GM21526 (cell line): ENCODE data around the gene FDX1.
A peak's percentile ranks its signal among the peaks of the same experiment; 100 is the strongest.
"Not testable (repeated sequence)": the region's sequence is repeated elsewhere in the genome, so short reads cannot be mapped to it uniquely, and the experiment has no call there.

ENCODE experiments used
- ATAC-seq: cut with Tn5 transposase; IDR thresholded peaks from one replicate; pipeline ENCODE4 v1.9.1; 2021; ENCODE audit warnings: moderate library complexity; ENCODE audit not compliant: unreplicated experiment, low FRiP score

FDX1 gene, protein sequence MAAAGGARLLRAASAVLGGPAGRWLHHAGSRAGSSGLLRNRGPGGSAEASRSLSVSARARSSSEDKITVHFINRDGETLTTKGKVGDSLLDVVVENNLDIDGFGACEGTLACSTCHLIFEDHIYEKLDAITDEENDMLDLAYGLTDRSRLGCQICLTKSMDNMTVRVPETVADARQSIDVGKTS

DNA sequence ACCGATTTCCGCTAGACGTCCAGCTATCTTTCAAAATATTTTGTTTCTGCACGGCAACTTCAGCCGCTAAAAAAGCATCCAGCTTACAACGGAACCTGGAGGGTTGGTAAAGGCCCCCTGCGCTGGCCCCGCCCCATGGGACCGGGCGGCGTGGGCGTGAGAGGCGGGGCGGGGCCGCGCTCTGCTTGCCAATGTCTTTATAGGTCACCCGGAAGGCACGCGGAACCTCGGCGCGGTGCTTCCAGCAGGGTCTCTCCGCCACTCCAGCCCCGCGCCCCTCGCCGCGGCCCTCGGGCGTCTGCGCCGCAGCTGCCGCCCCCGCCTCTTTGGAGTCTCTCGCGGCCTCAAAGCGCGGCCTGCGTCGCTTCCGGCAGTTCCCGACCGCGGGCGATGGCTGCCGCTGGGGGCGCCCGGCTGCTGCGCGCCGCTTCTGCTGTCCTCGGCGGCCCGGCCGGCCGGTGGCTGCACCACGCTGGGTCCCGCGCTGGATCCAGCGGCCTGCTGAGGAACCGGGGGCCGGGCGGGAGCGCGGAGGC lies at the start of gene FDX1:
FDX1 (plus strand) TSS at position 218 of the 536 bp plus-strand sequence; CDS start at position 391, 173 bp downstream.
- ATAC-seq: peak; percentile 85

DNA sequence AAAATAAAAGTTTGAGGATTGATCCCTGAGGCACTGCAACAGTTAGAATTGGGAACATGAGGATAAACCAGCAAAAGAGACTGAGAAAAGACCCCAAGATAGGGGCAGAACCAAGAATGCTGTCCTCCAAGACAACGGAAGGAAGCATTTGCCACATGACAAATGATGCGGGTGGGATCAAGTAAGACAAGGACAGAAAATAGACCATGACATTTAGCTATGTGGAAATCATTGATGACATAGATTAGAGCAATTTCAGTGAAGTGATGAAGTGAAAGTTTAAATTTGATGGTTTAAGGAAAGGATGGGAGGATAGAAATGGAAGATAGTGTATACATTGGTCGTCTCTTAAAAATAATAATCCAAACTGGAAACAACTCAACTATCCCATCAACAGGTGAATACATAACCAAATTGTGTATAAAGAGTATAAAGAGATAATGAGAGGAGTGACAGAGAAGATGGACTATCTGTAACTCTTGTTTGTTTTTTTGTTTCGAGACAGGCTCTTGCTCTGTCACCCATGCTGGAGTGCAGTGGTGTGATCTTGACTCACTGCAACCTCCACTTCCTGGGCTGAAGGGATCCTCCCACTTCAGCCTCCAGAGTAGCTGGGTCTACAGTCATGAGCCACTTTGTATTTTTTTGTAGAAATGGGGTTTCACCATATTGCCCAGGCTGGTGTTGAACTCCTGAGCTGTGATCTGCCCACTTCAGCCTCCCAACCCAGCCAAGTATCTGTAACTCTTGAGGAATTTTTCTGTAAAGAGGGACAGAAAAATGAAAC lies 48.7 kb upstream of the FDX1 start:
- ATAC-seq: no peak

DNA sequence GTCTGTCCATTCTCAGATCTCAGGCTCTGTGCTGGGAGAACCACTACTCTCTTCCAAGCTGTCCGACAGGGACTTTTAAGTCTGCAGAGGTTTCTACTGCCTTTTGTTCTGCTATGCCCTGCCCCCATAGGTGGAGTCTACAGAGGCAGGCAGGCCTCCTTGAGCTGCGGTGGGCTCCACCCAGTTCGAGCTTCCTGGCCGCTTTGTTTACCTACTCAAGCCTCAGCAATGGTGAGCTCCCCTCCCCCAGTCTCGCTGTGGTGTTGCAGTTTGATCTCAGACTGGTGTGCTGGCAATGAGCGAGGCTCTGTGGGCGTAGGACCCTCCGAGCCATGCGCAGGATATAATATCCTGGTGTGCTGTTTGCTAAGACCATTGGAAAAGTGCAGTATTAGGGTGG lies 41.5 kb upstream of the FDX1 start:
- not testable (repeated sequence) for ATAC-seq

DNA sequence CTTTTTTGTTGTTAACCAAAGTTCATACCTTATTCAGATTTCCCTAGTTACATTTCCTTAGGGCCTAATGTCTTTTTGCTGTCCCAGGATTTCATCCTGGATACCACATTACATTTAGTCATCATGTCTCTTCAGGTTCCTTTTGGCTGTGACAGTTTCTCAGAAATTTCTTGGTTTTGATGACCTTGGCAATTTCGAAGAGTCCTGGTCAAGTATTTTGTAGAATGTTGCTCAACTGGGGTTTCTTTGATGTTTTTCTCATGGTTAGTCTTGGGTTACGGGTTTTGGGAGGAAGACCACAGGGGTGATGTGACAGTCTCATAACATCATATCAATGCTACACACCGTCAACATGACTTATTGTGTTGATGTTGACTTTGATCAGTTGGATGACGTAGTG lies 39.8 kb upstream of the FDX1 start:
- ATAC-seq: no peak

DNA sequence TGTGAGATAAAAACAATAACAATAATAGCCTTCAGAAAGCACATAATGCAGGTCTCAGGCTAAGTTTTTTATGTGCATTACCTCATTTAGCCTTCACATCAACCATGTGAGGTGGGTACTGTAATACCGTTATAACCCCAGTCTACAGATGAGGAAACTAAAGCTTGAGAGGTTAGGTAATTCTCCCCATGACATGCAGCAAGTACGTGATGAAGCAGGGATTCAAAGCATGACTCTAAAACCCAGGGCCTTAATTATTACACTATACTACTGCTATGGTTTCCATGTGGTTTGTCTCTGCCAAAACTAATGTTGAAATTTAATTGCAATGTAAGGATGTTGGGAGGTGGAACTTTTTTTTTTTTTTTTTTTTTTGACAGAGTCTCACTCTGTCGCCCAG lies 37.7 kb upstream of the FDX1 start:
- no peak for ATAC-seq

DNA sequence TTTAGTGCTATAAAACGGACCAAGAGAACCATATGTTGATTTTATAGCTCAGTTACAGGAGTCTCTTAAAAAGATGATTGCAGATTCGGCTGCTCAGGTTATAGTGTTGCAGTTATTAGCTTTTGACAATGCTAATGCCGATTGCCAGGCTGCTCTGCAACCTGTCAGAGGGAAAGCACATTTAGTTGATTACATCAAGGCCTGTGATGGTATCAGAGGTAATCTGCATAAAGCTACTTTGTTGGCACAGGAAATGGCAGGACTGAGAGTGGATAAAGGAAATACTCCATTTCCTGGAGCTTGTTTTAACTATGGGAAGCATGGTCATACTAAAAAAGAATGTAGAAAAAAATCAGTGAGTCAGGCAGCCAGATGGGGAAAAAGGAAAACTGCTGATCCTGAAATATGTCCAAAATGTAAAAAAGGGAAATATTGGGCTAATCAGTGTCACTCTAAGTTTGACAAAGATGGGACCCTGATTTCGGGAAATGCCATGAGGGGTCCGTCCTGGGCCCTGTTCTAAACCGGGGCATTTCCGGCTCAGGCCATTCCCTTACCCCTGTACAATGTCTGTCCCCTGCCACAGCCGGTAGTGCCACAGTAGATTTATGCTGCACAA lies 32.0 kb upstream of the FDX1 start:
- ATAC-seq: not testable (repeated sequence)

DNA sequence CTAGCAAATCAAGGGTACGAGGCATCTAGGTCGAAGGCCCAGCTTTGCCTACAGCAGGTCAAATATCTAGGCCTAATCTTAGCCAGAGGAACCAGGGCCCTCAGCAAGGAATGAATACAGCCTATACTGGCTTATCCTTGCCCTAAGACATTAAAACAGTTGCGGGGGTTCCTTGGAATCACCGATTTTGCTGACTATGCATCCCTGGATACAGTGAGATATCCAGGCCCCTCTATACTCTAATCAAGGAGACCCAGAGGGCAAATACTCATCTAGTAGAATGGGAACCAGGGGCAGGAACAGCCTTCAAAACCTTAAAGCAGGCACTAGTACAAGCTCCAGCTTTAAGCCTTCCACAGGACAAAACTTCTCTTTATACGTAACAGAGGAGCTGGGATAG lies 26.2 kb upstream of the FDX1 start:
- ATAC-seq: not testable (repeated sequence)

DNA sequence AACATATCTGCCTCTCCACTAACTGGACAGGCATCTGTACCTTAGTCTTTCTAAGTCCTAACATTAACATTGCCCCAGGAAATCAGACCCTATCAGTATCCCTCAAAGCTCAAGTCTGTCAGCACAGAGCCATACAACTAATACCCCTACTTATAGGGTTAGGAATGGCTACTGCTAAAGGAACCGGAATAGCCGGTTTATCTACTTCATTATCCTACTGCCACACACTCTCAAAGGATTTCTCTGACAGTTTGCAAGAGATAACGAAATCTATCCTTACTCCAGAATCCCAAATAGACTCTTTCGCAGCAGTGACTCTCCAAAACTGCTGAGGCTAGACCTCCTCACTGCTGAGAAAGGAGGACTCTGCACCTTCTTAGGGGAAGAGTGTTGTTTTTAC lies 24.1 kb upstream of the FDX1 start:
- ATAC-seq: not testable (repeated sequence)

DNA sequence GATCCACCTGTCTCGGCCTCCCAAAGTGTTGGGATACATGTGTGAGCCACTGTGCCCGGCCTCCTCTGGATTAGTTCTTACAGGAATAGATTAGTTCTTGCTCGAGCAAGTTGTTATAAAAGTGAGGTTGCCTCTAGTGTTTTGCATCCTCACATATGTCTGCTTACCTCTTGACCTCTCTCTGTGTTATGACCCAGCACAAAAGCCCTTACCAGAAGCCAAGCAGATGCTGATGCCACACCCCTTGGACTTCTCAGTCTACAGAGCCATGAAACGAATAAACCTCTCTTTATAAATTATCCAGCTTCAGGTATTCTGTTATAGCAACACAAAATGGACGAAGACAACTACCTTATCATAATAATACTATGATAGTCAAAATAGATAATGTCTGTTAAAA lies 22.4 kb upstream of the FDX1 start:
- no peak for ATAC-seq

DNA sequence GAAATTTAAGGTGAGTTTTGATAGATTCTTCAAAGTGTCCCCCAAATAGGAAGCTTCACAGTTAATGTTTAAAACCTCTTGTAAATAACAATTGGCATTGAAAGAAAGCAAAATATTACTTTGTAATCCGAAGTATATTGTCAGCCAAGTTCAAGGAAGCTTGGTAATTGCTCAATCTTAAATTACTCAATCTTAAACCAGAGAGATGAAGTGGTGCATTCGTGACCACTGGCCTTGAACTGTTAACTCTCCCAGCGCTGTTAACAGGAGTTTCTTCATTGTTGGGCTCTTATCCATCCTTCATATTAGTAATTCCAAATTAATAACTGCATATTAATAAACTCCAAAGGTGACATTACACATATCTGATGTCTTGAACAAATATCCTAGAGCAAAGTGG lies 20.6 kb upstream of the FDX1 start:
- no peak for ATAC-seq

DNA sequence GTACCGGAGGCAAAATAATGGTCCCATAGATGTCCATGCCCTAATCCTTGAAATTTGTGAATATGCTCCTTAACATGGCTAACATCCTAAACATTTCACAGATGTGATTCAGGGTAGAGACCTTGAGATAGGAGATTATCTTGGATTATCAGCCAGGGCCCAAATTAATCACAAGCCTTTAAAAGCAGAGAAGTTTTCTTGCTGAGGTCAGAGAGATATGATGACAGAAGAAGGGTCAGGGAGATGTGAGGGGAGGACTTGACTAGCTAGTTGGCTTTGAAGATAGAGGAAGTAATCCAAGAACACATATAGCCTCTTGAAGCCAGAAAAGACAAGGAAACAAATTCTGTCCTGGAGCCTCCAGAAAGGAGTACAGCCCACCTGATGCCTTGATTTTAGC lies 19.1 kb upstream of the FDX1 start:
- ATAC-seq: no peak

DNA sequence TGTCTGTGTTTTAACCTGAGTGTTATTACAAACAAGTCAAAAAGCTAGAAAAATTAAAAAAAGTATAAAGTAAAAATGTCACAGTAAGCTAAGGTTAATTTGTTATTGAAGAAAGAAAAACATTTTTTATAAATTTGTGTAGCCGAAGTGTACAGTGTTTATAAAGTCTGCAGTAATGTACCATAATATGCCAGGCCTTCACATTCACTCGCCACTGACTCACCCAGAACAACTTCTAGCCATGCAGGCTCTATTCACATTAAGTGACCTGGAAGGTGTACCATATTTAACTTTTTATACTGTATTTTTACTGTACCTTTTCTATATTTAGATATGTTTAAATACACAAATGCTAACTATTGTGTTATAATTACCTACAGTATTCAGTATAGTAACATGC lies 14.7 kb upstream of the FDX1 start:
- no peak for ATAC-seq

DNA sequence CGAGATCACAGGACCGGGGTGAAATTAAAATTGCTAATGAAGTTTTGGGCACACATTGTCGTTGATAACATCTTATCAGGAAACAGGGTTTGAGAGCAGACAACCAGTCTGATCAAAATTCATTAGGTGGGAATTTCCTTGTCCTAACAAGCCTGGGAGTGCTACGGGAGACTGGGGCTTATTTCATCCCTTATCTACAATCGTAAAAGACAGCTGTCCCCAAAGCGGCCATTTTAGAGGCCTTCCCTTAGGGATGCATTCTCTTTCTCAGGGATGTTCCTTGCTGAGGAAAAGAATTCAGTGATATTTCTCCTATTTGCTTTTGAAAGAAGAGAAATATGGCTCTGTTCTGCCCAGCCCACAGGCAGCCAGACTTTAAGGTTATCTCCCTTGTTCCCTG lies 8.1 kb upstream of the FDX1 start:
- ATAC-seq: not testable (repeated sequence)

DNA sequence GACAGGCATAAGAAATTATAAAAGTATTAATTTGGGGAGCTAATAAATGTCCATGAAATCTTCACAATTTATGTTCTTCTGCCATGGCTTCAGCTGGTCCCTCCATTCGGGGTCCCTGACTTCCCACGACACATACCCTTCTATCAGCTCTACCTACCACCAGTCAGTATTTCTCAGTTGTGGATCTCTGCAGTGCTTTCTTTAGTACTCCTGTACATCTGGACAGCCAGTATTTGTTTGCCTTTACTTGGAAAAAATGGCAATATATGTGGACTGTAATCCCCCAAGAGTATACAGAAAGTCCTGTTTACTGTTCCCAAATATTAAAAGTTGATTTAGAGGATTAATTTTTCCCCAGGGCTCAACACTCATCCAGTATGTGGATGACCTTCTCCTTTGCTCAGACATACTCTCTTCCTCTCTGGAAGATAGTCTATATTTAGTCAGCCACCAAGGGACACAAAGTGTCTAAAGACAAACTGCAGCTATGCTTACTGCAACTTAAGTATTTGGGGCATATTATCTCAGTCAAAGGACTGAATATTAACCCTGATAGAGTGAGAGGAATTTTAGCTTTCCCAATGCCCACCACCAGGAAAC lies 7.3 kb upstream of the FDX1 start:
- no peak for ATAC-seq

DNA sequence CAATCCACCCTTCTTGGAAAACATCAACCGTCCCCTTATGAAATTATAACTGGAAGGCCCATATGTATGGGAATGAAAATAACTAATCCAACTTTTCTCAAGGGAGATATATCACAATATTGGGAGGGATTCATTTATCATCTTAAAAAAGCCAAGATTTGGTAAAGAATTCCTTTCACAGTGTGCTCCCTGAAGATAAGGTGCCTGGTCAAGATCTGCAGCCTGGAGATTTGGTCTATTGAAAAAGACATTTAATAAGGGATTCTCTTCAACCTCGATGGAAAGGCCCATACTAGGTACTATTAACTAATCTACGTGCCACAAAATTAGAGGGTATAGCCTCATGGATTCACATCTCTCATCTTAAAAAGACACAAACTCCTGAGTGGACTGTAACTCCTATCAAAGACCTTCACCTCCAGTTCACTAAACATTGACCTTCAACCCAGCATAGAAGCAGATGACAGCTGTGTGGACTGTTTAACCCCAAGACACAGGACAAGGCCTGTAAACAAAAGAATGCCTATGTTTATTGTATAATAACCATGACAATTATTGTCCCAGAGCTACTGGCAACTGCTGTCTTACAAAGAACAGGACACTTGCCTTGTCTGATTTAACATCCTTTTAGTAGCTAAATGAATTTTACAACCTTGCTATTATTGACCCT lies 4.8 kb upstream of the FDX1 start:
- ATAC-seq: no peak

DNA sequence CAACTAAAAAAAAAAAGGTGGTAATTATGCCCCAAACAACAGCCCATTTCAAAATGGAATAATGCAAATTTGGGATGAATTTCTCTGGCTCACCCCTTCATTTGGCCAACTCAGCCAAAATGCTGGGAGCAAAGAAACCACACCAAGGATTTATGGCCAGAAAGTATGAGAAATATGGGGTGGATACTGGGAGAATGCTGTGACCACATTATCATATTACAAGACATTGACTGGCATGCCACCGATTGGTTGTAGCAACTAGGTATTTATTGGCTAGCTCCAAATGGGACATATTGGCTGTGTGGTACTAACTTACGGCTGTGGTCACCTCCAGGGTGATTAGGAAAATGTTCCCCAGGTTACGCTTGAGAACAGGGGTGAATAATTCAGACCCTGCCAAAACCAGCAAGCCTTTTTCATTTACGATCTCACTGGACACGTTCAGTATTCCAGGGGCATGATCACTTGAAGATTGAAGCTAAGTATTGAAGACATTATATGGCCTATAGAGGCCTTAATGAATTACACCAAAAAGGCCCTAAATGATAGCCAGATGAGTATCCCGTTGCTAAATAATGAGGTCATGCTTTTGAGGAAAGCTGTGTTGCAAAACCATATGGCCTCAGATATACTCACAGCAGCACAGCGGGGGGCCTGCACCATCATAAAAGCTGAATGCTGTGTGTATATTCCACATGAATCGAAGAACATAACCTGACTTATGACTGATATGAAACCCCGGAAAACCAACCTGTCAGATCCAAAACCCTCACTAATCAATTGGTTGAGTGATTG lies 3.8 kb upstream of the FDX1 start:
- no peak for ATAC-seq

DNA sequence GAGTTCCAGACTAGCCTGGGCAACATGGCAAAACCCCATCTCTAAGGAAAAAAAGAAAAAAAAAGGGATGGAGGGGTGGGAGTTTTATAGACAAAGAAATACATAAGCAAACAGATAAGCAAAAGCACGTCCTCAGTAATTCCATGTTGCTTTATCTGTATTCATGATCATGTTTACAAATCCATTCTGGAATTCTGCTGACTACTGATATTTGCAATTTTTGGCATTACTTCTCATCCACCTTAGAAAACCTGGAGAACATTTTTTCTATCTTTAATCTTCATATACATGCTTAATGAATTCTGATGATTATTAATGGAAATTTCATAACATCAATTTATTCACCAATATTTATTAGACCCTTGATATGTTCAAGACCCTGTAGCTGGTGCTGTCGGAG lies 1.7 kb upstream of the FDX1 start:
- no peak for ATAC-seq

DNA sequence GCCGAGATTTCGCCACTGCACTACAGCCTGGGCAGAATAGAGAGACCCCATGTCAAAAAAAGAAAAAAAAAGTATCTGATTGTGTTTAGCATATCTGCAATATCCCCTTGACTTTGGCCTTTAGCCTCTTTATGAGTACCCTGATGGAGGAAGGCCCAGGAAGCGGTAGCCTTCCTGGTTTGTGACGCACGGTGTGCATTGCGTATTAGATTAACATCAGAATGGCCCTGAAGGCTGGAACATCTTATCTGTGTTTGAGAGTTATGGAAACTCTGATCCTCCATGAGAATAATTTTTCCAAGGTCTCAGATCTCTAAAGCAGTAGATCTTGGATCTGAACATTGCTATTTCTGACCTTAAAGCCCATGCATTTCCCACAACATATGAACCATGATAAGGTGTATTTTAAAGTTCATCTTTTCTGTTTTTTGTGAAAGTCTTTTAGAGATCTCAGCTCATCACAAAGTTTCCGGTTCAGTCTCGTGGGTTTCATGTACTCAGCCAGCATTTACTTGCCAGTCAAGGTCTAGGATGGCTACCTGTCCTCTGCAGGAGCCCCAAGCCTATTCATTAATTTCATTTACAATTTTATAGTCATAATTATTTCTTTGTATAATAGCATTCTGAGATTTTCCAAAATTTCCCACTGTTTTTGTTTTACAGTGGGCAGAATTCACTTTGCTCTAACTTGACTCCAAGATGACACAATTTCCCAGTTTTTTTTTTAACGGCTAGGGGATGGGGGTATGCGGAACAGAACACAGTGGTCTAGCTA lies 605 bp upstream of the FDX1 start:
- no peak for ATAC-seq
